ENCODE measurements around the gene HES6. TPM values are rescaled to one million over a fixed set of nuclear protein-coding genes. Genes with fewer than 3 reads are reported as not detected.
A peak's percentile ranks its signal among the peaks of the same experiment; 100 is the strongest.

Gene HES6
- total and polyA plus RNA-seq, 2 donors (not counting 1 experiment from before 2014, with no cell fraction given): 0.82 to 4.1 TPM

GRCh38 chr2:238261718-238262375 is 22.0 kb upstream of the HES6 start:
- no peak for DNase-seq (ENCODE audit: low read depth in 2 of 2)
- Histone ChIP-seq H3K4me1 (ENCODE audit: control insufficient read depth, extremely low read depth, insufficient read depth, low read length) (peaks cover 3% of the 10 kb centered on the region), H3K9ac (ENCODE audit: insufficient read depth, low read length) (no peak overlapping the region), H3K79me2 (ENCODE audit: control insufficient read depth, insufficient read depth, low read length) (no peaks in the 10 kb centered on the region), H3K27ac (ENCODE audit: insufficient read depth, low read length) (no peak overlapping the region), H3K36me3 (ENCODE audit: control insufficient read depth, insufficient read depth, low read length) (peaks cover 6% of the 10 kb centered on the region), H3K4me3 (replicated peaks in 1 of 4; ENCODE audit: control extremely low read depth in 1 of 4, insufficient read depth in 1 of 4, low read depth in 3 of 4, low read length in 4 of 4) (no peak overlapping the region), H3K4me2 (ENCODE audit: extremely low read depth, insufficient read depth, low read length) (no peak overlapping the region), H2AFZ (ENCODE audit: low read length) (no peak overlapping the region), H3K27me3 (ENCODE audit: control insufficient read depth, insufficient read depth, low read length) (no peaks in the 10 kb centered on the region), H3K9me3 (ENCODE audit: control insufficient read depth, insufficient read depth, low read depth, low read length) (no peaks in the 10 kb centered on the region), H4K20me1 (ENCODE audit: control insufficient read depth, extremely low read depth, insufficient read depth, low read length) (no peaks in the 10 kb centered on the region)
- TF ChIP-seq EZH2 (IDR thresholded peaks at IDR 0.05; ENCODE audit: low read length, missing control alignments): no peak
- TF ChIP-seq CTCF (conservative IDR thresholded peaks at IDR 0.05 in 1 of 2, IDR thresholded peaks at IDR 0.05 in 1 of 2; ENCODE audit: low read depth in 1 of 2, low read length in 2 of 2): no peak

- H3K27me3 ChIP-seq (ENCODE audit: control insufficient read depth, insufficient read depth, low read length): no peaks in the 10 kb centered on the region
- H3K36me3 ChIP-seq (ENCODE audit: control insufficient read depth, insufficient read depth, low read length): peaks cover 6% of the 10 kb centered on the region
- no peak for TF ChIP-seq EZH2 (IDR thresholded peaks at IDR 0.05; ENCODE audit: low read length, missing control alignments)
- no peak for TF ChIP-seq CTCF (conservative IDR thresholded peaks at IDR 0.05 in 1 of 2, IDR thresholded peaks at IDR 0.05 in 1 of 2; ENCODE audit: low read depth in 1 of 2, low read length in 2 of 2)
- no peaks in the 10 kb centered on the region for H3K9me3 ChIP-seq (ENCODE audit: control insufficient read depth, insufficient read depth, low read depth, low read length)
- peaks cover 3% of the 10 kb centered on the region for H3K4me1 ChIP-seq (ENCODE audit: control insufficient read depth, extremely low read depth, insufficient read depth, low read length)
- DNase-seq (ENCODE audit: low read depth in 2 of 2): peak in 1 of 2 donors; percentile 44
- H3K4me2 ChIP-seq (ENCODE audit: extremely low read depth, insufficient read depth, low read length): no peak overlapping the region
- H3K27ac ChIP-seq (ENCODE audit: insufficient read depth, low read length): no peak overlapping the region
- no peak overlapping the region for H2AFZ ChIP-seq (ENCODE audit: low read length)
- no peaks in the 10 kb centered on the region for H4K20me1 ChIP-seq (ENCODE audit: control insufficient read depth, extremely low read depth, insufficient read depth, low read length)
- no peaks in the 10 kb centered on the region for H3K79me2 ChIP-seq (ENCODE audit: control insufficient read depth, insufficient read depth, low read length)
- H3K4me3 ChIP-seq (replicated peaks in 1 of 4; ENCODE audit: control extremely low read depth in 1 of 4, insufficient read depth in 1 of 4, low read depth in 3 of 4, low read length in 4 of 4): no peak overlapping the region
- no peak overlapping the region for H3K9ac ChIP-seq (ENCODE audit: insufficient read depth, low read length)
Measured at GRCh38 chr2:238260883-238261282, 21.0 kb upstream of the HES6 start.

GRCh38 chr2:238259061-238260020 is 19.5 kb upstream of the HES6 start:
- no peak overlapping the region for H3K4me3 ChIP-seq (replicated peaks in 1 of 4; ENCODE audit: control extremely low read depth in 1 of 4, insufficient read depth in 1 of 4, low read depth in 3 of 4, low read length in 4 of 4)
- peaks cover 3% of the 10 kb centered on the region for H3K4me1 ChIP-seq (ENCODE audit: control insufficient read depth, extremely low read depth, insufficient read depth, low read length)
- no peaks in the 10 kb centered on the region for H3K9me3 ChIP-seq (ENCODE audit: control insufficient read depth, insufficient read depth, low read depth, low read length)
- no peak overlapping the region for H3K9ac ChIP-seq (ENCODE audit: insufficient read depth, low read length)
- no peaks in the 10 kb centered on the region for H4K20me1 ChIP-seq (ENCODE audit: control insufficient read depth, extremely low read depth, insufficient read depth, low read length)
- peaks cover 6% of the 10 kb centered on the region for H3K36me3 ChIP-seq (ENCODE audit: control insufficient read depth, insufficient read depth, low read length)
- peak in 1 of 2 donors; percentile 20 for TF ChIP-seq CTCF (conservative IDR thresholded peaks at IDR 0.05 in 1 of 2, IDR thresholded peaks at IDR 0.05 in 1 of 2; ENCODE audit: low read depth in 1 of 2, low read length in 2 of 2)
- no peak for TF ChIP-seq EZH2 (IDR thresholded peaks at IDR 0.05; ENCODE audit: low read length, missing control alignments)
- no peak overlapping the region for H3K27ac ChIP-seq (ENCODE audit: insufficient read depth, low read length)
- H3K79me2 ChIP-seq (ENCODE audit: control insufficient read depth, insufficient read depth, low read length): no peaks in the 10 kb centered on the region
- DNase-seq (ENCODE audit: low read depth in 2 of 2): no peak
- no peaks in the 10 kb centered on the region for H3K27me3 ChIP-seq (ENCODE audit: control insufficient read depth, insufficient read depth, low read length)
- H2AFZ ChIP-seq (ENCODE audit: low read length): no peak overlapping the region
- H3K4me2 ChIP-seq (ENCODE audit: extremely low read depth, insufficient read depth, low read length): no peak overlapping the region

All from fibroblast of lung (primary cell).